HEK293T (cell line): ENCODE results near the gene FAM174B.

Experiments
- CTCF ChIA-PET: fragments of 350-600 bp; formaldehyde crosslinking; extraction: SDS; loops from one replicate; lab custom pipeline; 2021; ENCODE audit warnings: antibody characterized with exemption, inconsistent platforms; lab: Yijun Ruan, JAX
- POLR2A ChIA-PET: fragments of 350-600 bp; formaldehyde crosslinking; extraction: SDS; loops from one replicate; lab custom pipeline; 2020; ENCODE audit warnings: antibody characterized with exemption, inconsistent platforms; lab: Yijun Ruan, JAX
- DNase-seq: peaks from one replicate; pipeline ENCODE4 v3.0.0; 2012; ENCODE audit warnings: mixed read lengths; ENCODE audit errors: extremely low spot score
- ARNT ChIP-seq: fragments of 450-650 bp; IDR thresholded peaks from 2 replicates; pipeline ENCODE4 v1.6.1; 2017; ENCODE audit warnings: mild to moderate bottlenecking
- BHLHE40 ChIP-seq: fragments of 450-650 bp; IDR thresholded peaks from 2 replicates; pipeline ENCODE4 v1.6.1; 2016; ENCODE audit warnings: mild to moderate bottlenecking, moderate library complexity, borderline replicate concordance
- CTBP1 ChIP-seq: fragments of 450-650 bp; IDR thresholded peaks from 2 replicates; pipeline ENCODE4 v1.6.1; 2016; ENCODE audit warnings: borderline replicate concordance
- ELF4 ChIP-seq: fragments of 450-650 bp; IDR thresholded peaks from 2 replicates; pipeline ENCODE4 v1.6.1; 2017; ENCODE audit warnings: antibody characterized with exemption
- FOXA1 ChIP-seq: fragments of 450-650 bp; IDR thresholded peaks from 2 replicates; pipeline ENCODE4 v1.6.1; 2016; ENCODE audit warnings: mild to moderate bottlenecking
- FOXK2 ChIP-seq: fragments of 450-650 bp; IDR thresholded peaks from 2 replicates; pipeline ENCODE4 v1.6.1; 2016; ENCODE audit warnings: mild to moderate bottlenecking
- FOXM1 ChIP-seq: fragments of 450-650 bp; IDR thresholded peaks from 2 replicates; pipeline ENCODE4 v1.6.1; 2017; ENCODE audit warnings: mild to moderate bottlenecking, borderline replicate concordance
- HDGF ChIP-seq: fragments of 450-650 bp; IDR thresholded peaks from 2 replicates; pipeline ENCODE4 v1.6.1; 2017; ENCODE audit warnings: antibody characterized with exemption, borderline replicate concordance
- L3MBTL2 ChIP-seq: fragments of 450-650 bp; conservative IDR thresholded peaks from 2 replicates; pipeline ENCODE4 v1.6.1; 2016; ENCODE audit warnings: mild to moderate bottlenecking
- LEF1 ChIP-seq: fragments of 450-650 bp; IDR thresholded peaks from 2 replicates; pipeline ENCODE4 v1.6.1; 2017; ENCODE audit warnings: mild to moderate bottlenecking, borderline replicate concordance
- NFRKB ChIP-seq: fragments of 450-650 bp; IDR thresholded peaks from 2 replicates; pipeline ENCODE4 v1.6.1; 2016; ENCODE audit warnings: mild to moderate bottlenecking, moderate library complexity
- SP1 ChIP-seq: fragments of 450-650 bp; IDR thresholded peaks from 2 replicates; pipeline ENCODE4 v1.6.1; 2017
- SUZ12 ChIP-seq: fragments of 450-650 bp; IDR thresholded peaks from 2 replicates; pipeline ENCODE4 v1.6.1; 2016; ENCODE audit warnings: mild to moderate bottlenecking
- TARDBP ChIP-seq: fragments of 450-650 bp; IDR thresholded peaks from 2 replicates; pipeline ENCODE4 v1.6.1; 2016
- ZNF384 ChIP-seq: fragments of 450-650 bp; IDR thresholded peaks from 2 replicates; pipeline ENCODE4 v1.6.1; 2016
- TF ChIP-seq, protein P1 (sequence below): fragments of 450-650 bp; IDR thresholded peaks from 2 replicates; pipeline ENCODE4 v1.6.1; 2016

FAM174B gene

DNA sequence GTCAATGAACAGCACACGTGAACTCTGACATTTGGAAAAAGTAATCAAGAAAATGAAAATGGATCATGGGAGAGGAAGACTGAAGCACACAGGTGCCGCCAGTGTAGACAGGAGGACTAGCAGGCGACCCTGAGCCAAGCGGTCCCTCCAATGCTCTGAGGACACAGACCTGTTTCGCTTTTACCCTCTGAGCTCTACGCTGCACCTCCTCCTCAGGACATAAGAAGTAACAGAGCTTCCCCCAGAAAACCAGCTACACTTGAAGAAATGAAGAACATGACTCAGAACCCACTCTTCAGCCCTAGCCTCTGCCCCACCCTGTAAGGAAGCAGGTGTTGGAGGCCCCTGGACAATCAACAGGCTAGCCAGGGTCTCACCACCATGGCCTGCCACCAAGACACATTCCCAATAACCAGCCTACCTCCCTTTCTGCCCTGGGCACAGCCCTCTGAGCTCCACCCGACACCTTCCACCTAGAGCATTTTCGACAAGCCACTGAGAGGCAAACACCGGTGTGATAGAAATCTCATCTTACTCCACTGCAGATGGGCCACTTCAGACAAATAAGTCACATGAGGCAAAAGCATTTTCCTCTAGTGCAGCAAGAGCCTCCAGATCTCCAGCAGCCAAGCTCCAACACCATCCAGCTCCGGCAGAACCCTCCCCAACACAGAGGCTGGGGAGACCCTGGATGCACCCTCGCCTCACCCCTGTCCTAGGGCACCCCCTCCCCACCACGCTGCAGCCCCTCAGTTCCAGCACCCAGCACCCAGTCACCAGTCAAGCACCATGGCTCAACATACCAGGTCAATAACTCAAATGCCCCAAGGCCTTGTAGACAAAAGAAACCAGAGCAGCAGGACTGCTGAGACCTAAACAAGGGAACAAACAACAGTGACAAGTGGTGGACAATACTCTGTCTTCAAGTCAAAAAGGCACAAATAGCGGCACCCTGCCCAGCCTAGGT is 11.4 kb downstream of the FAM174B start:
- ChIA-PET POLR2A (no interaction called here), CTCF (no interaction called here)
- DNase-seq, result no peak
- TF ChIP-seq FOXM1, result no peak
- no peak for TF ChIP-seq TARDBP
- no peak for TF ChIP-seq LEF1
- TF ChIP-seq, protein P1, sequence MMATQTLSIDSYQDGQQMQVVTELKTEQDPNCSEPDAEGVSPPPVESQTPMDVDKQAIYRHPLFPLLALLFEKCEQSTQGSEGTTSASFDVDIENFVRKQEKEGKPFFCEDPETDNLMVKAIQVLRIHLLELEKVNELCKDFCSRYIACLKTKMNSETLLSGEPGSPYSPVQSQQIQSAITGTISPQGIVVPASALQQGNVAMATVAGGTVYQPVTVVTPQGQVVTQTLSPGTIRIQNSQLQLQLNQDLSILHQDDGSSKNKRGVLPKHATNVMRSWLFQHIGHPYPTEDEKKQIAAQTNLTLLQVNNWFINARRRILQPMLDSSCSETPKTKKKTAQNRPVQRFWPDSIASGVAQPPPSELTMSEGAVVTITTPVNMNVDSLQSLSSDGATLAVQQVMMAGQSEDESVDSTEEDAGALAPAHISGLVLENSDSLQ, result no peak
- TF ChIP-seq SUZ12, result no peak
- TF ChIP-seq L3MBTL2, result no peak
- no peak for TF ChIP-seq ARNT
- no peak for TF ChIP-seq ZNF384
- TF ChIP-seq SP1, result no peak
- TF ChIP-seq BHLHE40, result no peak
- no peak for TF ChIP-seq ELF4
- TF ChIP-seq FOXK2, result no peak
- no peak for TF ChIP-seq NFRKB
- no peak for TF ChIP-seq CTBP1
- TF ChIP-seq HDGF, result no peak
- no peak for TF ChIP-seq FOXA1

DNA sequence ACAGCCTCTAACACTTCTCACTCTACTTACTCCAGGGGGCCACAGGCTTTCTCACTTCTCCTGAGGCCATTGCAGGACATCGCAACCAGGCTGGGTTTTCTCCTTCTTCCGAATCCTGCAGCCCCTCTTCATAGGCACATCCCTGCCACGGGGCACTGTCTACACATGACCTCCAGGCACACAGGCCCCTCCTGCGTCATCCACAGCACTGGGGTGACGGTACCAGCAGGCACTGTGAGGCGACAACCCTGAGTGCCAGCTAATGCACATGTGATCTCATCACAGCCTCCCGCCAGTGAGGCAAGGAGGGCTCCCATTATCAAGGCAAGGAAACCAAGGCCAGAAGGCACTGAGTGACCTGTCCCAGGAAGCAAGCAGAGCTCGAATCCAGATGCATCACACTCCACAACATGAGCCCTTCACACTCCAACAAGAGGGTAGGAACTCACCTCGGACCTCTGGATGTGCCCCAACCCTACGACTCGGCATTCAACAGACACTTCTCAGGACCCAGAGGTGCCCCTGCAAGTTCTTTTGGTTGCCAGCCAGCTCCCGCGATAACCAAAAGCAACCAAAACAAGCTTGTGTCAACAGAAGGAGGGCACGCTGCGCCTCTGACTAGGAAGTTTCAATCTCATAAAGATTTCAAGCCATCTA is 16.7 kb downstream of the FAM174B start:
- DNase-seq, result no peak
- ChIA-PET POLR2A (no interaction called here), CTCF (no interaction called here)
- TF ChIP-seq FOXK2, result no peak
- no peak for TF ChIP-seq FOXM1
- no peak for TF ChIP-seq LEF1

DNA sequence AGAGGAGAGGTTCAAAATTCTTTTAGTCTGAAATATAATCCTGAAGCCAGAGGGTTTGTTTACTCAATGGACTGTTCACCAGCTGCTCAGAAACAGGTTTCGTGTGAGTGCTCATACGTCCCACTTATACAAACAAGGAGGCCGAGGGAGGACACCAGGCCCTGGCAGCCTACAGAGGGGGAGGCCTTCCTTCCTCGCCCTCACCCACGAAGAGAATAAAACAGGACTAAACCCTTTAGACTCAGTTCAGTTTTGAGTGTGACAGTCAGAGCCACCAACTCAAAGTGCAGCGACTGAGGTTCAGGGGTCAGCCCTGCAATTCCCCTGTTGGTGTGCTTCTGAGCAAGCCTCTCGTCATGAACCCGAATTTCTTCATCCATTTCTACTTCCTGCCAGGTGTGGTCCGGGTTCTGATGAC is 17.3 kb downstream of the FAM174B start:
- CTCF ChIA-PET, result no interaction called here

DNA sequence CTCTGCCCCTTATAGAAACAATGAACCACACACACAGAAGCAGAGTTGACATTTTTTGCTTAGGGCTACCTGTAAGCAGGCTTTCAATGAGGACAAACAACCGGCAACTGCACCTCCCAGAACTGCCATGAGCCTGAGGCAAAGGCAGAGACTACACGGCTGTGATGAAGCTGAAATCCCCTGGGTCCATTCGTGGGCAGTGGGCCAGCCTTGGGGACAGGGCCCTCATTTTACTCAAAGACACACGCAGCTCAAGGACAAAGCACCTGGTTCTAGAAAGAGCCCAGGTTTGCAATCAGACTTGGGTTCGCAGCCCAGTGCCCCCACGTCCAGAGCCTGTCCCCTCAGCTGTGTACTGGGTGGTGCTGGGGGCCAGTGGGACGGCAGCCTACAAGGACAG is 17.9 kb downstream of the FAM174B start:
- TF ChIP-seq NFRKB (no peak), SUZ12 (no peak), FOXM1 (no peak), FOXK2 (no peak), FOXA1 (no peak), L3MBTL2 (no peak), LEF1 (no peak), CTBP1 (no peak), SP1 (no peak), BHLHE40 (no peak), ARNT (no peak), ELF4 (no peak), TARDBP (no peak), HDGF (no peak), ZNF384 (no peak)
- TF ChIP-seq, protein P1, result no peak
- ChIA-PET POLR2A (no interaction called here), CTCF (no interaction called here)
- no peak for DNase-seq

More for the DNA sequence above, 17.3 kb downstream of the FAM174B start:
- POLR2A ChIA-PET, result no interaction called here
- TF ChIP-seq ARNT, result no peak
- no peak for TF ChIP-seq L3MBTL2
- no peak for TF ChIP-seq CTBP1
- TF ChIP-seq NFRKB, result no peak
- TF ChIP-seq HDGF, result no peak
- TF ChIP-seq FOXA1, result no peak
- no peak for DNase-seq

DNA sequence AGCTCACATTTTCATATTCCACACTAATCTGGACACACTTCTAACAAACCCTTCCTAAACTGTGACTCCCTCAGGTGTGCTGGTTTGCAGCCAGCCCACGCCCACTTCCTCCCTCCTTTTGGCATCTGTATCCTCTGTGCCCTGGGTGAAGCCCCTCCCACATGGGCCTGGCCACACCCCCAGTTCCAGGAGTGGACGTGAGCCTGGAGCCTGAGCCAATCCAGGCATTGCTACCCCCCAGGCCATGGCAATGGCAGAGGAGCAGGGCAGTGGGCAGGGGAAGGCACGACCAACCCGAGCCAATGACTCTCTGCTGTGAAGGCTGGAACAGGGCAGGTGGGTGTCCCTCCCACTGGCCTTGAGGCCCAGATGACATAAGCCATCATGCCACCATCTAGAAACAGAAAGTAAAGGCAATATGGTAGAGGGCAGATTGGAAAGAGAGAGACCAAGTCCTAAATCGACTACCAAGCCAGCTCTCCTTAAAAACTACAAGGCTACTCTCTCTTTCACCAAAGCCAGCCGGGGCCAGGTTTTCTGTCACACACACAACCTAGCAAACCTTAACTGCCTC is 18.6 kb downstream of the FAM174B start:
- TF ChIP-seq FOXK2 (no peak), TARDBP (no peak), FOXA1 (no peak), BHLHE40 (no peak), CTBP1 (no peak), ARNT (no peak), FOXM1 (no peak), SP1 (no peak), NFRKB (no peak), HDGF (no peak), SUZ12 (no peak), LEF1 (no peak)
- TF ChIP-seq, protein P1, result no peak
- DNase-seq, result no peak
- ChIA-PET CTCF (no interaction called here), POLR2A (no interaction called here)
